Measurements from ENCODE around the gene GPR39. TPM values are rescaled to one million over a fixed set of nuclear protein-coding genes. Genes with fewer than 3 reads are reported as not detected.

GPR39 gene
- total RNA-seq, 2 donors from 2014 or later = 1.9 to 2.7 TPM

- Histone ChIP-seq H3K9me3 (no peaks in the 10 kb centered on the region), H3K4me1 (ENCODE audit: control insufficient read depth in 1 of 2, low read depth in 2 of 2) (no peaks in the 10 kb centered on the region), H3K4me3 (no peak overlapping the region), H3K27me3 (replicated peaks; ENCODE audit: insufficient read depth) (no peaks in the 10 kb centered on the region), H3K36me3 (no peaks in the 10 kb centered on the region), H3K27ac (no peak overlapping the region)
- TF ChIP-seq CTCF (IDR thresholded peaks at IDR 0.05) = no peak
- ATAC-seq (ENCODE audit: insufficient number of reproducible peaks, low FRiP score, low read depth) = no peak
- DNase-seq (ENCODE audit: low spot score) = no peak
These were observed 62.5 kb downstream of the GPR39 start for GRCh38 chr2:132479155-132479554.

DNA sequence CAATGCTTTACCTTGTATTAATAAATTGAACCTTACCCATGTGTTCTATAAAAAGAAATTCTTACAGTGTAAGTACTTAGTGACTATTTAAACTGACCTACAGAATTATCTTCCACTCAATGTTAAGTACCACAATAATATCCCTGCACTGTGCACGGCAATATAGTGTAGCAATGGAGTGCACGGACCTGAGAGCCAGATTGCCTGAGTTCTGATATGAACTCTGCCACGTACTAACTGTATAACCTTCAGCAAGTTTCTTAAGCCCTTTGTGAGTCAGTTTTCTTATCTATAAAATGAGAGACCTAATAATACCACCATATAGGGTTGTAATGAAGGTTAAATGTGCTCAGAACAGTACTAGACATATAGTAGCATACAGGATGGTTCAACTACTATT is 66.2 kb downstream of the GPR39 start:
- H3K27ac ChIP-seq = no peak overlapping the region
- H3K4me1 ChIP-seq (ENCODE audit: control insufficient read depth in 1 of 2, low read depth in 2 of 2) = no peaks in the 10 kb centered on the region
- TF ChIP-seq CTCF (IDR thresholded peaks at IDR 0.05) = no peak
- H3K36me3 ChIP-seq = no peaks in the 10 kb centered on the region
- no peak overlapping the region for H3K4me3 ChIP-seq
- ATAC-seq (ENCODE audit: insufficient number of reproducible peaks, low FRiP score, low read depth) = no peak
- no peaks in the 10 kb centered on the region for H3K27me3 ChIP-seq (replicated peaks; ENCODE audit: insufficient read depth)
- H3K9me3 ChIP-seq = no peaks in the 10 kb centered on the region
- DNase-seq (ENCODE audit: low spot score) = no peak

GRCh38 chr2:132484144-132484543 is 67.5 kb downstream of the GPR39 start:
- Histone ChIP-seq H3K36me3 (no peaks in the 10 kb centered on the region), H3K4me1 (ENCODE audit: control insufficient read depth in 1 of 2, low read depth in 2 of 2) (no peaks in the 10 kb centered on the region), H3K9me3 (no peaks in the 10 kb centered on the region), H3K27me3 (replicated peaks; ENCODE audit: insufficient read depth) (no peaks in the 10 kb centered on the region), H3K27ac (no peak overlapping the region), H3K4me3 (no peak overlapping the region)
- DNase-seq (ENCODE audit: low spot score) (no peak), ATAC-seq (ENCODE audit: insufficient number of reproducible peaks, low FRiP score, low read depth) (no peak)
- no peak for TF ChIP-seq CTCF (IDR thresholded peaks at IDR 0.05)

DNA sequence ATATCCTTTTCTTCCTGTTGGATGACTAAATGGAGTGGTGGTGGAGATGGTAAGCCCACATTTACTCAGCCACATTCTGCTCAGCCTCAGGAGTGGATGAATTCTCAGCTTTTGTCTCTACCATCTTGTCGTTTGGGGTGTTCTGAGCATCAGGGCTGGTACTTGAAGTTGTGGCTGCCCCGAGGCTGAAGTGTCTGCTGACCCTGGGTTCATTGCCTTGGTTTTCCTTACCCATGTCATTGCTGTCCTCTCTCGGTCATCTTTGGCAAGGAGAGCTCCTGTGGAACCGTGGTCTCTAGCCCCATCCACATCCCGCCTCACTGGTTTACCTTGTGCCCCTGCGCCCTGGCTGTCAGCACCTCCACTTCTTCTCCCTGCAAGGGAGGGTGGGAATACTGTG is 71.9 kb downstream of the GPR39 start:
- DNase-seq (ENCODE audit: low spot score) (no peak), ATAC-seq (ENCODE audit: insufficient number of reproducible peaks, low FRiP score, low read depth) (no peak)
- no peaks in the 10 kb centered on the region for H3K36me3 ChIP-seq
- no peak overlapping the region for H3K4me3 ChIP-seq
- H3K9me3 ChIP-seq = no peaks in the 10 kb centered on the region
- no peak overlapping the region for H3K27ac ChIP-seq
- H3K4me1 ChIP-seq (ENCODE audit: control insufficient read depth in 1 of 2, low read depth in 2 of 2) = no peaks in the 10 kb centered on the region
- TF ChIP-seq CTCF (IDR thresholded peaks at IDR 0.05) = no peak
- H3K27me3 ChIP-seq (replicated peaks; ENCODE audit: insufficient read depth) = no peaks in the 10 kb centered on the region

GRCh38 chr2:132489150-132489549 is 72.5 kb downstream of the GPR39 start:
- no peaks in the 10 kb centered on the region for H3K4me1 ChIP-seq (ENCODE audit: control insufficient read depth in 1 of 2, low read depth in 2 of 2)
- no peak for TF ChIP-seq CTCF (IDR thresholded peaks at IDR 0.05)
- no peak for DNase-seq (ENCODE audit: low spot score)
- no peak overlapping the region for H3K27ac ChIP-seq
- ATAC-seq (ENCODE audit: insufficient number of reproducible peaks, low FRiP score, low read depth) = no peak
- H3K4me3 ChIP-seq = no peak overlapping the region
- no peaks in the 10 kb centered on the region for H3K36me3 ChIP-seq
- no peaks in the 10 kb centered on the region for H3K27me3 ChIP-seq (replicated peaks; ENCODE audit: insufficient read depth)
- no peaks in the 10 kb centered on the region for H3K9me3 ChIP-seq
